HG03108 (cell line): ENCODE measurements around the gene ABHD4.
"Not testable (repeated sequence)": the region's sequence is repeated elsewhere in the genome, so short reads cannot be mapped to it uniquely, and the experiment has no call there.

Experiments
- ATAC-seq: cut with Tn5 transposase; IDR thresholded peaks from one replicate; pipeline ENCODE4 v1.9.1; 2021; ENCODE audit warnings: moderate library complexity; ENCODE audit not compliant: unreplicated experiment

Gene ABHD4

DNA sequence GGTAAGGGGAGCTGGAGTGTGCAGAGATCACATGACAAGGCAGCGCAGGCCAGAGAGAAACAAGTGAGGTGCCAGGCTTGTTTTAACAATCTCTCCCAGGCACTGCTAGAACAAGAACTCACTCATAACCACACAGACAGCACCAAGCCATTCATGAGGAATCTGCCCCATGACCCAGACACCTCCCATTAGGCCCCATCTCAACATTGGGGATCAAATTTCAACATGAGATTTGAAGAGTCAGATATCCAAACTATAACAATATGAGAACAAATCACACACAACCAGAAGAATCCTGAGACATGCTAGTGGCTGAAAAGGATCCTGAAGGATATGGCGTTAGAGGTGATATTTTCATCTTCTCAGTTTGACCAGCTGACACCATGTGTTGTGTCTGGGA lies 24.2 kb downstream of the ABHD4 start:
- ATAC-seq = no peak

DNA sequence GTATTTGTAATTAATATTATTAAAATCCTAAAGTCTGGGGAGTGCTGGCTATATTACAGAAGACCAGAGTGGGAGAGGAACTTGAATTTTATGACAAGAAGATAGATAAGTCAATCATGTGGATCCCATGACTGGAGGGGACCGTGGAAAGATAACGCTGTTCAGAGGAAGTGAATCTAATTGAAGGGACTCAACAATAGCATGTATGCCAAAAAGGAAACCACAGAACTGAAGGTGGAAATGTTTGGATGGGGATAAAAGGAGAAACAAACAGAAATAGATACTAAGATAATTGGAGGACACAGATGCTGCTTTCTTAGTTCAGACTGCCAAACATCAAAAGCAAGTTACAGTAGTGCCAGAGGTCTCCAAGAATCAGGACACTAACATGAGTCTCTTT lies 24.9 kb downstream of the ABHD4 start:
- ATAC-seq = no peak

DNA sequence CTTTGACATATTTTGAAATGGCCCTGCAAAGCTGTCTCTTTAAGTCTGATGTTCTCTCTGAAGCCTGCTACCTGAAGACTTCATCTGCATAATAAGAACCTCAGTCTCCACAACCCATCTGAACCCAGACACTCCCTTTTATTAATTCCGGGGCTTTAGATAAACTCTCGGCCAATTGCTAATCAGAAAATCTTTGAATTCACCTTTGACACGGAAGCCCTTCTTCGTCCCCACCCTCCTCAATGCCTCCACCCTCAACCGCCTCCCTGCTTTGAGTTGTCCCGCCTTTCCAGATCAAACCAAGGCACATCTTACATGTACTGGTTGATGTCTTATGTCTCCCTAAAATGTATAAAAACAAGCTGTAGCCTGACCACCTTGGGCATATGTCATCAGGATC lies 28.5 kb downstream of the ABHD4 start:
- no peak for ATAC-seq

DNA sequence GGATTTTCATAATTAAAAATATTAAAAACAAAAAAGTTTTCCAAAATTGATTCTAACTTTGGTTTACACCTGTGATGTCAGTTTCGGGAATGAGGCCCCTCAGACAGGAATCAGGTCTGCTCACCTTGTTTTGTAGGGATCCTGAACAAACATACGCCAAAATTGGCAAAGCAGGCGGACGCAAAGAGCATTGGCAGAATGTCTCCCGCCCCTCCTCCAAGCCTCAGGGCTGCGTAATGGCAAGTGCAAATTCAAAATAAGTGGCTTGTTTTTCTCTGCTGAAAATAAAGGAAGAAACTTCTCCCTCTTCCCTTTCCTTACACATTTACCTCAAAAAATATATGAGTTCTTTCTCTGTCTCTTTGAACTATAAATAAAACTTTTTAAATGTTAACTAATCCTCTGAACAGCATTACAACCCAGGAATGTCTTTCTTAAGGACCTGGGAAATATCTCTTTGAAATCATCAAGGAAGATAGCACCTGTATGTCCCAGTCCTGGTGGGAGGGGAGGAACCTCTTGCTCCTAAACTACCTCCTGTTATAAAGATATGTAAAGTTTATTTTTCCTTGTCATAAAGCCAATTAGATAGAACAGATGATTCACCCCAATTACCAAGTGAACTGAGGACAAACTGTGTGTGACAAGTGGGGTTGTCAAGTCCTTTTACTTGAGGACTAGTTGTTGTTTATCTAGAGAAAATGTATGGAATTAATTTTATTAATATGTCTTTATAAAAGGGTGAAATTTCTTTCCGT lies 29.6 kb downstream of the ABHD4 start:
- ATAC-seq = no peak

DNA sequence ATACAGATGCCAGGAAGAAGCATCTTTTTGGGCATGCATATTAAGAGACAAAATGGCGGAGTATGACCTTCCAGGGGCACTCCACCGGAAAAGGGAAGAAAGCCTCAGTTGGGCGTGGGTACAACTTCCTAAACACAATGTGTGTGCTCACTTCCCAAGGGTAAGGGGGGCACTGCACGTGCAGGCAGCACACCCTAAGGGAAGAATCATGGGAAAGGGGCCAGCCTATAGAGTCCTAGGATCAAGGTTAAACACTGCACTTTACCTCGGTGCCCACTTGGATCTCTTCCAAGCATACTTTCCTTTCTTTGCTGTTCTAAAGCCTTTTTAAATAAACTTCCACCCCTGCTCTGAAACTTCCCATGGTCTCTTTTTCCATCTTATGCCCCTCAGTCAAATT lies 31.3 kb downstream of the ABHD4 start:
- no peak for ATAC-seq

DNA sequence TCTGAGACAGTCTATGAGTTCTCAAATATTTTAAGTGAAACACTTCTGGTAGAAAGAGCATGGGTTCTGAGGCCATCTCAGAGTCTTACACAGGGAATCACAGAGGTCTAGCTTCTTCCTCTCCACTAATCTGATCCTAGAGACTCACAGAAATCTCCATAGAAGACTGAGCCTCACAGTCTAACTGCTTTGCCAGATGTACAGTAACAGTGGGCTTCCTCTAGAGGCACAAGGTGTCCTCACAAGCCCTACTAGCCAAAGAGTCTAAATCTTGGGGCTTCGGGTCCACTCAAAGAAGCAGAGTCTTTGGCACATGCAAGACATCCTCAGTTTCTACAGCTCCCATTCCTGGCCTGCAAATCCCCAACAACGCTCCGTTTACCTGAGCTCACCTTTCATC lies 32.0 kb downstream of the ABHD4 start:
- no peak for ATAC-seq

DNA sequence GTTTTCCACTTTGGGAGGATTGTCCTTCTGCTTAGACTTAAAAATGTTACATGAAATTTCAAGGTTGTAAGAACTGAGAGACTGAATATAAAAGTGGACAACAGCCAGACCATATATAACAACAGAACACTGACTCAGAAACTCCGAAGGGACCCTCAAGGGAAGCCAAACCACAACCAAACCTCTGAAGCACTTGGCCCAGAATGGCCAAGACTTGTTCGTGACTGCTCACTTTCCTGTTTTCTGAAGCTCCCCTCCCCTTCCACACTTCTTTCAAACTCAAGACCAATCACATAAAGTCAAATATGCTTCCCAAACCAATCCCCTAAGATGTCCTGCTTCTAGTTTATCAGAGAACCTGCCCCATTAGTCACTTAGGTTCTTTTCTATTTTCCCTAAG lies 32.4 kb downstream of the ABHD4 start:
- ATAC-seq = no peak

DNA sequence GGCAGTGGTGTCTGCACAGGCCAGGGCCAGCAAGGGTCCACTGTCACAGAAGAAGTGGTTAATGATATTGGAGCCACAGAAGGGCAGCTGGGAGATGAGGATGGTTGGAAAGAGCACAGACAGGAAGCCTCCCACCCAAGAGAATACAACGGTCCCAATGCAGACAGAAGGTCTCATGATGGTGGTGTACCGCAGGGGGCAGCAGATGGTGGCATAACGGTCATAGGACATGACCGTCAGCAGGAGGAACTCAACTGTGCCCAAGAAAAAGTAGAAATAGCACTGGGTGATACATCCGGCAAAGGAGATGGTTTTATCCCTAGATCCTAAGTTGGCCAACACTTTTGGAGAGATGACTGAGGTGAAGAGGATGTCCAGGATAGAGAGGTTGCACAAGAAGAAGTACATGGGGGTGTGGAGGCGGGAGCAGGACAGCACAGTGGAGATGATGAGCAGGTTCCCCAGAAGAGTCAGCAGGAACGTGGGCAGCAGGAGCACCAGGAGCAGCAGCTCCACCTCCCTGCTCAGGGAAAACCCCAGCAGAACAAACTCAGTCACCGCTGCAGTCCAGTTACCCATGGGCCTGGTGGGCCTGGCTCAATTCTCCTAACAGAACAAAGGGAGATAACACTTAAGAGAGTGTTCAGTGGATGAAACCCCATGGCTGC lies 36.3 kb downstream of the ABHD4 start:
- no peak for ATAC-seq

DNA sequence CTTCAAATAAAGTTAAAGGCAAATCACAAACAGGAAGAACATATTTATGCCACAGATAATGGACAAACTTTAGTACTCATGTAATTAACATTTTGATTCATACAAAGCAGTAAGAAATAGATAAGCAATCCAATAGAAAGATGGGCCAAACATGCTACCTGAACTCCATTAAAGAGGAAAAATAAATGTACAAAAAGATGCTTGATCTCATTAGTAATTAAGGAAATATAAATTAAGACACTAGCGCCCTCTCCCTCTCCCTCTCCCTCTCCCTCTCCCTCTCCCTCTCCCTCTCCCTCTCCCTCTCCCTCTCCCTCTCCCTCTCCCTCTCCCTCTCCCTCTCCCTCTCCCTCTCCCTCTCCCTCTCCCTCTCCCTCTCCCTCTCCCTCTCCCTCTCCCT lies 37.9 kb downstream of the ABHD4 start:
- ATAC-seq = not testable (repeated sequence)

DNA sequence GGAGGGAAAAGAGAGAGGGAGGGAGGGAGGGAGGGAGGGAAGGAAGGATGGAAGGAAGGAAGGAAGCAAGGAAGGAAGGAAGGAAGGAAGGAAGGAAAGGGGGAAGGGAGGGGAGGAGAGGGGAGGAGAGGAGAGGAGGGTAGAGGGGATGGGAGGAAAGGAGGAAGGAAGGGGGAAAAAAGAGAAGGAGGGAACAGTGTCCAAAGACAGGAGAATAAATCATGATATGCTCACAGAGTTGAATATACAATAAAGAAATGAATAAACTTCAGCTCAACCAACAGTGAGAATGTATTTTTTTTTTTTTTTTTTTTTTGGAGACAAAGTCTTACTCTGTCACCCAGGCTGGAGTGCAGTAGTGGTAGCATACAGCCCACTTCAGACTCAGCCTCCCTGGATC lies 42.1 kb downstream of the ABHD4 start:
- ATAC-seq = no peak

DNA sequence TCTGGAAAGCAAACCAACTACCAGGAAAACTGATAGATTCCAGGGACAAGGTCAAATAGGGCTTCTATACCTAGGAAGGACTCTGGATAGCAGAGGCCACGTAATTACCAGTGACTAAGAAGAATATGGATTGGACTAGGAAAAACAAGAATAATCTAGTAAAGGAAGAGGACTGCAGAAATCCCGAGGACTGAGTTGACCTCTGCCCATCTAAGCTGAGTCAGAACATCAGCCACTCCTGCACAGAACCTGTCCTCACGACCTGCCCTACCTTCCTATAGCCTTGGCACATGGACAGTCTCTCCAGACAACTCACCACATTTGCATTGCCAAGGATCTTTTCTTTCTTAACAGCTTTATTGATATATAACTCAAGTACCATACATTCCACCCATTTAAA lies 43.7 kb downstream of the ABHD4 start:
- ATAC-seq = no peak

DNA sequence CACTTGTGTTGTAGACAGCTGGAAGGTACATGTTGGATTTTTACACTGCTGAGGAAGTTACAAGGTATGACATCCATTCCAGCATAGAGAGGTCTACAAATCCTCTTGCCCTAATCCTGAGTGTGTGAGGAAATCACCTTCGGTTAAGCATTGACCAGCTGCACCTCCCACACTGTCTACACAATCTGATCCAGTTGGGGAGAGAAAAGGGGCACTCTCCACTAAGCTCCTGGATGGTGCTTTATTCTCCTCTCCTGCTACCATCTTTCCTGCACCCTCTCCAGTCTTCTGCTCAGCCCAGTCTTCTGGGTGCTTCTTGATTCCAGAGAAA lies 46.2 kb downstream of the ABHD4 start, which contains the start of gene OR6J1:
Gene OR6J1 (minus strand): TSS at position 48 of the 331 bp plus-strand sequence. CDS start 9,541 bp downstream, outside the sequence.
- ATAC-seq = no peak

DNA sequence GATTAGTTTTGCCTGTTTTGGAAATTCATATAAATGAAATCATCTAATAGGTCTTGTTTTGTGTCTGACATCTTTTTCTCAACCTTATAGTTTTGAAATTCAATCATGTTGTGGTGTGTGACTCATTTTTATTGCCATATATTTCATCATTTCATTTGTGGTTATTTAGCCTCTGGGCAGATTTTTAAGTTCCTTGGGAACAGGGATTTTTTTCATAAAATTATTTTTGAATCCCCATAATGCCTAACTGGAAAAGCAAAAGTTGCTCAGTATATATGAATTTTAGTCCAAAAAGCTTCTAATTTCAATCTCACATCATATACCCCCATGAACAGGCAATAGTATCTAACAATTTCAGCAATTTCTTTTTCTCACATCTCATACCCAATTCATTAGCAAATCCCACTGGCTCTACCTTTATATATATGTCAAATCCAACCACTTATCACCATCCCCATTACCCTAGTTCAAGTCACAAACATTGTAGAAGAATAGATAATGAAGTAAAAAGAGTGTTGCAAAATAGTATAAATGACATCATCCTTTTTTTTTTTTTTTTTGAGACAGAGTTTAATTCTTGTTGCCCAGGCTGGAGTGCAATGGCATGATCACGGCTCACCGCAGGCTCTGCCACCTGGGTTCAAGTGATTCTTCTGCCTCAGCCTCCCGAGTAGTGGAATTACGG lies 48.6 kb downstream of the ABHD4 start:
- no peak for ATAC-seq

DNA sequence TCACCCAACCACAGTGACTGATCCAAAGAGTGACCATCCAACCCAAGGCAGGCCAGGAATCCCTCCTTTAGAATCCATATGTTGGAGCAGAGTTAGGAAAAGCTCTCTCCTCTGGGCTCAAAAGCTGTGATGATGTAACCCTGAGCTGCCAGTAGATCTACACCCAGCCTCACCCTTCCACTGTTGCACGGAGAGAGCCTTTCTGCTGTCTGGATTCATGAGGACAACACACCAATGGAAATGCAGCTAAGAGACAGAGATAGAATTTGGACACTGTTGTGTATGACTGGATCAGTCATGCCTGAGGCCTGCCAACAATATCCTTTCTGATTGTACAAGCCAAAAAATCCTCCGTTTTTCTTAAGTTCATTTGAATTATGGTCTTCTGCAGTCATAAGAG lies 50.4 kb downstream of the ABHD4 start:
- ATAC-seq = no peak

DNA sequence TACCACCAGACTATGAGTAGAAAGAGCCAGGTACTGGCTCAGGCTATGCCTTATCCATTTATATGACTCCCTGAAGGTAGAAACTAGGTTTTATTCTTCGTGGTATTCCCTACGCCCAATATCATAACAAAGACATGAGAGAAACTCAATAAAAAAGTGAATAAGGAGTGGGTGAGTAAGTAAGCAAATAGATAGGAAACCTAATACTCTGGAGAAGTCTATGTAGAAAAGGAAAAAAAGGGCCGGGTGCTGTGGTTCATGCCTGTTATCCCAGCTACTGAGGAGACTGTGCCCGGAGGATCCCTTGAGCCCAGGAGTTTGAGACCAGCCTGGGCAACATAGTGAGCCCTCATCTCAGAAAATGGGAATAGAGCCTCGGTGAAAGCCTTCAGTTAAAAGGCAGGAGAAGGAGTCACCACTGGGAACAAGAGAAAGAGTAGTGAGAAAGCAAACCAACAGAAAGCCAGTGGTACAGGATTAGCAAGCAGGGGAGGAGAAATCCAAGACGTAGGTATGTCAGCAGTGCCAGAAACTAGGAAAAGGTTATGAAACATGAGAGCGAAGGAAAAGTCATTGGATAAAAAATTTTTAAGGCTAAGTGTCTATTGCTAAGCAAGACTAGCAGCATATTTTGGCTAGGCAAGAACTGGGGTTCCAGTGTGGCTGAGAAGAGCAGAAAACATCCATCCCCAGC lies 52.1 kb downstream of the ABHD4 start:
- ATAC-seq = no peak

DNA sequence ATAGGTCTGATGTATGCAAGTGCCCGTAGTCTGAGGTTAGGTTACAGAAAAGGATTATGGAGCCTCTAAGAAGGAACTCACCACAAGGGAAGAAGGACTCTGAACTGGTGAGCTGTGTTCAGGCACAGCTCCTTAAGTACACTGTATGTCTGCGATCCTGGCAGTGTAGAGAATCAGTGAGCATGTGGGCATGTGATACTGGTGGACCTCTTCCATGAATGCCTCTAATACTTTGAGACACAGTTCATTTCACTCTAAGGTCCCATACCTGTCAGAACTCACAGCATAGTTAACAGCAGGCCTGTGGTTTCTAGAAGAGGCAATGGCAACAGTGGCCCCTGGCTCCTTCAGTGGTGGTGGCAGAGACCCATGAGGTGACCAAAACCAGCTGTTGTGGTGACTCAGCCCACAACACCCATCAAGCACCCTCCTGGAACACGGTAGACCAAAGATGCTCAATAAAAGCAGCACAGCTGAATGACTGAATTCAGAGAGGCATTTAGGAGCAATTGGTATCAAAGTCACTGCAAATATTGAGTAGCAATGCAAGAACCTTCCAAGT lies 52.9 kb downstream of the ABHD4 start:
- ATAC-seq = peak; percentile 46

DNA sequence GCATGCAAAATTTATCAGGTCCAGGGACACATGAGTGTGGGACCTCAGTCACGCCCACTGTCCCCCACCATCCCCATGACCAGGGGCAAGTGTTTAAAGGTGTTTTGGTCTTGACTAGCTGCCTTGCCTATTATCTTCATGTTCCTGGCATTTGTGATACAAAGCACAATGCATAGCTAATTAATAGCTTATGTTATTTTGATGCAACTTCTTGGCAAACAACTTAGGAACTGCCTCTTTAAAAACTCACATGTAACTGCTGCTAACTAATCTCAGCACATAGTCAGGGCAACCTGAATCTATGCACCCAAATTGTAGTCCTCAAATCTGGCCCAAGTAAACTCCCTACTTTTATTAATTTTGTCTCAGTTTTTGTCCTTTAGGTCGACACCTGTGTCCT lies 53.5 kb downstream of the ABHD4 start:
- no peak for ATAC-seq

DNA sequence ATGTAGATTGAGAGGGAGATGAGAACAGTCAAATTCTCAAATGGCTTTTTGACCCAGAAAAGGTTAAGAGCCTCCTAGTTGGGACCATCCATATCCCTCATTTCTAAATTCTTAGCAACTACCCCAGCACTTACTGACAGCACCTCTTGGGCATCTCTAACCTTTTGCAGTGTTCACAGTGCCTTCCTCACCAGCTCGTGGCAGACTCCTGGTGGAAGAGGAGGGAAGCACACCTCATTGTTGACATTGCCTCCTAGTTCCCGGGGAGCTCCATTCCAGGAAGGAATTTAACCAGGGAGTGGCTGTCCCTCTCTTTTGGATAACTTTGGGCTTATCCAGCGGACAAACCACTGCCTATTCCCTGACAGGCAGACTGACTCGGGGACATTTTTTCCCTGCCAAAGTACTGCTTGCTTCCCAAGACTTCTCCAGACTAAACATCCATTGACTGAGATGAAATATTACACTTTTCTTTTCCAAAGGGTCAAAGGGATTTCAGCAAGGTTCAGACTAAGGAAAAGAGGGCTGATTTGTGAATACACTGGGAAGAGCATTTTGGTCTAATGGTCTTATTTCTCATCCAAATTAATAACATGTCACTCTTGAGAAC lies 55.0 kb downstream of the ABHD4 start:
- ATAC-seq = no peak

DNA sequence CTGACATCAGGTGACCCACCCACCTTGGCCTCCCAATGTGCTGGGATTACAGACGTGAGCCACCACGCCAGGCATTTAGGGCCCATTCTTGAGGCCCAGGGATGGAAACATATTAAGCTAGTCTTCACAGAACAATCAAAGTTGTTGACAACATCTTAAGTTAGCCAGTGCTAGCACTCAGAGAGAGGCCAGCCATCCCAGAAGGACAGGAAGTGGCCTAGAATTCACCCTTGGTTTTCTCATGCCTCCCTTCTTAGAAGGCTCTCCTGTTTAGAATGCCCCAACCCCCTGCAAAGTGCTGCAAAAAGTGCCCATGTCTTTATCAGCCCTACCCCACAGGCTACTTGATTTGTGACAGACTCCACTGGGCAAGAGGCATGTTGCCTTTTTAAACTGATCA lies 58.1 kb downstream of the ABHD4 start:
- no peak for ATAC-seq

DNA sequence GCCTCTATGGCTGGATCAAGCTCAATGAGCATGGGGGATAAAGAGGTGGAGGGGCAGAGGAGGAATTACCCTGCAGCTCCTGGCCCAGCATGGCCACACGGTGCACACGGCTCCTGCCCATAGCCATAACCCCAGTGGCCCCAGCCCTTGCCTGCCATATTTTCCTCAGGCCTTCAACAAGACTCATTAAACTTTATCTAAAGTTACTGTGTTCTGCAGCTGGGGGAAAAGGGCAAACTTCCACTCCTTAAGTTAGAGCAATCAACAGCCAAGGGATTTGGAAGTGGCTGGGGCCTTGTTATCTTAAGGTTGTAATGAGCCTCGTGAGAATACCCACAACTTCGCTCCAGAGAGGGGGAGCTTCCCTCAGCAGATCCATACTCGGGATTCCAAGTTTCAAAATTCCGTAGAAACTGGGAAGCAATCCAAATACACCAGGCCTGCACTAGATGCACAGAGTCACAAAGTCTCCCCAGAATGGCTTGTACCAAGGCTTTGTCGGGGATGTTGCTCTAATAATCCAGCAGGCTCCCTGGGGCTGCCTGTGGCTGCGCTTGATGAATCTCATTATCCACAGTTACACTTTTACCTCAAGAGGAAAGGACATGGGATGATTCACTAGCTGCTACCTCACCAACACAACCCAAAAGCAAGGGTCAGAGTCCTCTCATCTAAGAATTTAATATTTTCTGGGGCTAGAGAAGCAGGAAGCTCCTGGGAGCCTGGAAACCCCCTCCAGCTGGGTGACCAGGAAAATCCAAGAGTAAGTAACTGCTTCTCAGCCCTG lies 59.0 kb downstream of the ABHD4 start:
- ATAC-seq = no peak
